A673 (cell line): ENCODE results near the gene CFL1. TPM values are rescaled to one million over a fixed set of nuclear protein-coding genes. Genes with fewer than 3 reads are reported as not detected.

ENCODE experiments used
- BruUV-seq: library from RNA; stranded (reverse); fragments of 400-500 nt; replicated peaks from 2 replicates; lab custom pipeline; 2021; lab: Mats Ljungman, UMichigan
- CTCF ChIA-PET: fragments of 300-600 bp; sonication (Branson Sonifier 250); formaldehyde crosslinking; loops from one replicate; lab custom pipeline; 2022; ENCODE audit warnings: antibody characterized with exemption; lab: Charles Lee
- POLR2A ChIA-PET: fragments of 300-600 bp; sonication (Branson Sonifier 250); formaldehyde crosslinking; loops from one replicate; lab custom pipeline; 2022; ENCODE audit warnings: antibody characterized with exemption; ENCODE audit not compliant: low non-redundant PET; lab: Charles Lee
- DNase-seq: peaks from one replicate; pipeline ENCODE4 v3.0.0-alpha.2; 2015; ENCODE audit warnings: low spot score
- H3K27ac ChIP-seq: fragments of 200-600 bp; sonication (generic); 2 replicates; pipeline ENCODE4 v1.5.1; 2016; ENCODE audit warnings: mixed run types, low read depth, mild to moderate bottlenecking, mixed read lengths, antibody characterized with exemption, low read length; ENCODE audit not compliant: poor library complexity, severe bottlenecking
- H3K27me3 ChIP-seq: fragments of 200-600 bp; sonication (generic); replicated peaks from 2 replicates; pipeline ENCODE4 v1.6.1; 2017; ENCODE audit warnings: mixed run types, low read depth, mild to moderate bottlenecking, mixed read lengths, antibody characterized with exemption, low read length; ENCODE audit not compliant: insufficient read depth, poor library complexity
- H3K36me3 ChIP-seq: fragments of 200-600 bp; sonication (generic); 2 replicates; pipeline ENCODE4 v1.6.1; 2016; ENCODE audit warnings: mixed run types, mild to moderate bottlenecking, mixed read lengths, antibody characterized with exemption, low read length; ENCODE audit not compliant: insufficient read depth, poor library complexity, severe bottlenecking
- H3K4me1 ChIP-seq: fragments of 200-600 bp; sonication (generic); 2 replicates; pipeline ENCODE4 v1.6.1; 2017; ENCODE audit warnings: mixed run types, mild to moderate bottlenecking, mixed read lengths, antibody characterized with exemption, low read length; ENCODE audit not compliant: insufficient read depth, poor library complexity, severe bottlenecking
- H3K4me3 ChIP-seq: fragments of 200-600 bp; sonication (generic); 2 replicates; pipeline ENCODE4 v1.5.1; 2016; ENCODE audit warnings: low read depth, mixed run types, mild to moderate bottlenecking, mixed read lengths, low read length; ENCODE audit not compliant: poor library complexity, severe bottlenecking
- H3K9me3 ChIP-seq: fragments of 200-600 bp; sonication (generic); 2 replicates; pipeline ENCODE4 v1.6.1; 2016; ENCODE audit warnings: mixed run types, low read depth, mild to moderate bottlenecking, mixed read lengths, antibody characterized with exemption, low read length; ENCODE audit not compliant: poor library complexity, severe bottlenecking
- CTCF ChIP-seq: fragments of 300-800, 200-600 bp; sonication (generic); conservative IDR thresholded peaks from 2 replicates; pipeline ENCODE4 v1.5.1; 2017; ENCODE audit warnings: low read depth, mild to moderate bottlenecking, antibody characterized with exemption, low read length, moderate library complexity, mixed read lengths
- EZH2 ChIP-seq: fragments of 200-600 bp; sonication (generic); IDR thresholded peaks from 2 replicates; pipeline ENCODE4 v1.6.1; 2017; ENCODE audit warnings: borderline replicate concordance, low read depth, mild to moderate bottlenecking, mixed read lengths, antibody characterized with exemption, low read length; ENCODE audit not compliant: poor library complexity, severe bottlenecking
- intact Hi-C: fragments of 100-400 bp; cut with micrococcal nuclease; formaldehyde crosslinking; loops from one replicate; pipeline ENCODE4 v1.10.0; 2022; ENCODE audit not compliant: unreplicated experiment
- total RNA-seq: library from RNA; stranded (reverse); gene quantifications from 2 replicates; pipeline ENCODE4 v1.2.3, GENCODE V29; 2021

Gene CFL1
- total RNA-seq, 1 experiment from 2014 or later, result 1,649 TPM

DNA sequence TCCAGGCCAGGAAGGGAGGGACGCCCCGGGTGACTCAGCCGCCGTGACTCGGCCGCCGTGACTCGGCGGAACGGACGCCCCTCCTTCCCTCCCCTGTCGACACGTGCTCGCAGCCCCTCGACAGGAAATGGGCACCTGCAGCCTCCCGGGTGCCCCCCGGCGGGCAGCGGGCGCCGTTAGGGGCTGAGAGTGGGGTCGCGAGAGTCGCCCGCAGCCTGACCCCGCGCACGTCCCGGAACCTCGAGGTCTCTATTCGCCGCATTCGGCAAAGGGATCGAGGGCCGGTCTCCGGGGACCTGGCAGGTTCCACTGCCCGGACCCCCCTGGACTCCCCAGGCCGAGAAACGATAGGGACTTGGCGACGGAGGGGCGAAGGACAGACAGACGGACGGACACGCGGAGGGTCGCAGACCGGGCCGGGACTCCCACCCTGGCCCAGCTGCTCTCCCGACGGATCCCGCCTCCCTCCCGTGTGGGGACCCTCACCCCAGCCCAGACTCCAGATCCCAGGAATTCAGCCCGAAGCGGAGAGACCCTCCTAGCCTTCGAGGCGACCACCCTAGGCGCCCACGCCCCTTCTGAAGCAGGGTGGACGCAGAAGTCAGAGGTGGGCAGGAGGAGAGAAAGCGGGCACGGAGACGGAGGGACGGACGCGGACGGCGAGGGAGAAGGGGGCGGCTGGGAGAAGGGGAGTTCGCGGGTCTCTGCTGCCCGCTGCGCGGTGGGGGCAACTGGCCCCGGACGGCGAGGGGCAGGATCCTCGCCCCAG is 41.6 kb upstream of the CFL1 start:
- intact Hi-C loops, result no loop called here
- TF ChIP-seq CTCF, result no peak
- no peak for TF ChIP-seq EZH2
- Histone ChIP-seq H3K27ac (peak overlapping the region; percentile 47), H3K27me3 (no peaks in the 10 kb centered on the region), H3K36me3 (no peaks in the 10 kb centered on the region), H3K4me3 (peak overlapping the region; percentile 65), H3K9me3 (no peaks in the 10 kb centered on the region), H3K4me1 (peaks cover 6% of the 10 kb centered on the region)
- ChIA-PET POLR2A (no interaction called here), CTCF (interaction anchor here (1.1 to 2.0 kb wide), 3 partner anchors 9 to 15 kb away, joined by 3 to 10 read pairs (median 7); partner anchors contain the start of gene FIBP)
- BruUV-seq, result no TSS peak
- DNase-seq, result peak; percentile 66

GRCh38 chr11:65898656-65899355 is 40.8 kb upstream of the CFL1 start:
- POLR2A ChIA-PET, result no interaction called here
- TF ChIP-seq EZH2, result no peak
- TF ChIP-seq CTCF, result no peak
- no peak for DNase-seq
- CTCF ChIA-PET, result interaction anchor here (1.1 to 2.0 kb wide), 3 partner anchors 8 to 14 kb away, joined by 3 to 10 read pairs (median 7); partner anchors contain the start of gene FIBP
- no peaks in the 10 kb centered on the region for H3K27me3 ChIP-seq
- intact Hi-C loops, result no loop called here
- peak overlapping the region; percentile 65 for H3K4me3 ChIP-seq
- BruUV-seq, result TSS peak; percentile 38
- no peaks in the 10 kb centered on the region for H3K9me3 ChIP-seq
- H3K36me3 ChIP-seq, result no peaks in the 10 kb centered on the region
- peak overlapping the region; percentile 47 for H3K27ac ChIP-seq
- peaks cover 7% of the 10 kb centered on the region for H3K4me1 ChIP-seq

GRCh38 chr11:65897020-65897471 is 39.1 kb upstream of the CFL1 start:
- Histone ChIP-seq H3K4me3 (no peak overlapping the region), H3K4me1 (peaks cover 25% of the 10 kb centered on the region), H3K27me3 (no peaks in the 10 kb centered on the region), H3K27ac (no peak overlapping the region), H3K36me3 (no peaks in the 10 kb centered on the region), H3K9me3 (no peaks in the 10 kb centered on the region)
- intact Hi-C loops, result no loop called here
- TF ChIP-seq CTCF, result no peak
- TF ChIP-seq EZH2, result no peak
- POLR2A ChIA-PET, result interaction anchor here (0.6 to 0.8 kb wide), 2 partner anchors 17 to 19 kb away, joined by 3 to 7 read pairs; no protein-coding TSS in a partner anchor
- no peak for DNase-seq
- no TSS peak for BruUV-seq
- CTCF ChIA-PET, result no interaction called here
